DND-41 (cell line): ENCODE results near the gene PRTFDC1.

Source experiments
- CTCF ChIP-seq: IDR thresholded peaks from 2 replicates; pipeline ENCODE4 v1.5.1; 2012; ENCODE audit warnings: borderline replicate concordance, low read length, moderate library complexity, mild to moderate bottlenecking; ENCODE audit not compliant: poor library complexity, severe bottlenecking; ENCODE audit errors: extremely low read depth
- EZH2 ChIP-seq: IDR thresholded peaks from 3 replicates; pipeline ENCODE4 v1.6.1; 2012; ENCODE audit warnings: borderline replicate concordance, low read depth, mild to moderate bottlenecking, moderate library complexity, low read length, inconsistent platforms; ENCODE audit not compliant: severe bottlenecking

DNA sequence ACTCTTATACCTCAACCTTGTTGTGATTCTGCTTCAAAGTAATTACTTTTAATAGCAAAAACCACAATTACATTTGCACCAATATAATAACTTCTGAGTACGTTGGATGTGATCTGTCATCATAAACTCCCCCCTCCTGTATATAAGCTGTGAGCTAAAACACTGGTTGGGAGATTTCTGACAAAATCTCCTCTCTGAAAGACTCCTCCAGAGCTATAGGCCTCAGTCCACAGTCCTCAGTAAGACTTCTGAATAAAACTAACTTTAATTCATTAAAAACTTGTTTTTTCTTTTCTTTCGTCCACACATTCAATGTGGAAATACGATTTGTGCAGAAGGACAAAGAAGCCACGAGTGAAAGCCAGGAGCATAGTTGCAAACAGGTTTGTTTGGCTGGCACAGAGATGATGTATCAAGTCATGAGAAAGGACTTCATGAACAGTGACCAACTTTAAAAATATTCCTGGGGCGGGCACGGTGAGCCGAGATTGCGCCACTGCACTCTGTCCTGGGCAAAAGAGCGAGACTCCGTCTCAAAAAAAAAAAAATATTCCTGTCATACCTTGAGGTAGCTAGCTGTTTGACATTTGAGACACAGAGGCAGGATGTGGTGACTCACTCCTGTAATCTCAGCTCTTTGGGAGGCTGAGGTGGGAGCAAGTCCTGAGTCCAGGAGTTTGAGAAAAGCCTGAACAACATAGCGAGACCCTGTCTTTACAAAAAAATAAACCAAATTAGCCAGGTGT lies 137.7 kb downstream of the PRTFDC1 start:
- TF ChIP-seq CTCF = no peak
- TF ChIP-seq EZH2 = no peak
